Effector memory CD8-positive, alpha-beta T cell (primary cell): ENCODE measurements around the gene SLC35B4.
"Not testable (repeated sequence)": the region's sequence is repeated elsewhere in the genome, so short reads cannot be mapped to it uniquely, and the experiment has no call there.

ENCODE experiments used
- ATAC-seq: fragments of 150-1000 bp; cut with Tn5 transposase; replicated peaks from 2 replicates; pipeline ENCODE4 v1.10.0; 2021; ENCODE audit warnings: mild to moderate bottlenecking, moderate library complexity
- DNase-seq, 3 experiments: peaks; one replicate each; pipeline ENCODE4 v3.0.0; 2021
- H3K27ac Mint-ChIP-seq, 2 donors: one replicate each; pipeline ENCODE4 v1.8.0; 2022; ENCODE audit warnings: mild to moderate bottlenecking in 2 of 2, mixed read lengths in 2 of 2, moderate library complexity in 2 of 2
- H3K27me3 Mint-ChIP-seq, 2 donors: one replicate each; pipeline ENCODE4 v1.8.0; 2022; ENCODE audit warnings: mixed read lengths in 2 of 2
- H3K36me3 Mint-ChIP-seq: one replicate; pipeline ENCODE4 v1.8.0; 2022; ENCODE audit warnings: mild to moderate bottlenecking, moderate library complexity, mixed read lengths; ENCODE audit not compliant: insufficient read depth
- H3K4me1 Mint-ChIP-seq, 2 donors: one replicate each; pipeline ENCODE4 v1.8.0; 2022; ENCODE audit warnings: low read depth in 2 of 2, mixed read lengths in 2 of 2
- H3K4me3 Mint-ChIP-seq, 2 donors: one replicate each; pipeline ENCODE4 v1.8.0; 2022; ENCODE audit warnings: mild to moderate bottlenecking in 2 of 2, mixed read lengths in 2 of 2, moderate library complexity in 2 of 2
- H3K9me3 Mint-ChIP-seq, 2 donors: one replicate each; pipeline ENCODE4 v1.8.0; 2022; ENCODE audit warnings: mixed read lengths in 2 of 2

Gene SLC35B4

DNA sequence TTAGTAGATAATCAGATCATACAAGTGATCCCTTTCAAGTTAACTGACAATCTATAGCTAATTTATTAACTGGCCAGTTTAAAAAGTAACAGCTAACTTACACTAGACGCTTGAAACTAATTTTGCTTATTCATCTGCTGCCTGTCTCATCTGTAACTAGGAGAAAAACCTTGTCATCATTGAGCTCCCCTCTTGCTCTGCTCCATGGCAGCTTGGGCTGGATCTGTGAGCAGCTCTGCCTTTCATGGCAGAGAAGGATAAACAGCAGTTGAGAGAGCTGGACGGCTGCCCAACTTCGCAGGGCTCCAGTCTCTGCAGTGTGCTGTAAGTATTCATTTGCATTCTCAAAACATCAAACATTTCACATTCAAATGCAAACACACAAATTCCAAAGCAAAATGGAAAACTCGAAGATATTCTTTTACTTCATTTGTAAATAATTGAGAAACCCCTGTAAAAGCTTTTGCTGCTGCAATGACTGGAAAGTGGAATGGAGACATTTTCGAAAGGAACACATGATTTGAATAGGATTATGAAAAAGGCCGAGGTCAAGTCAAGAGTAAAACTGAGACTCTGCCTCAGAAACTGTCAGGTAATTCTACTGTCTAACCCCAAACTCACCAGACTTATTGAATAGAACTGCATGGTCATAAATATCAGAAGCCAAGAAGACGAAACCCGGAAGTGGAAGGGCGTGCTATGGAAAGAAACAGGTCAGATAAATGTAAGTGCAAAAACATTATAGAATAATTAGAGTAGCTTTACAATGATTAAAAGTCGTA lies 17.6 kb downstream of the SLC35B4 start:
- Mint-ChIP-seq H3K27me3 (no peaks in the 10 kb centered on the region), H3K27ac (no peak overlapping the region), H3K9me3 (no peaks in the 10 kb centered on the region), H3K4me3 (no peak overlapping the region), H3K36me3 (peaks cover 44% of the 10 kb centered on the region), H3K4me1 (no peaks in the 10 kb centered on the region)
- DNase-seq (no peak), ATAC-seq (no peak)

DNA sequence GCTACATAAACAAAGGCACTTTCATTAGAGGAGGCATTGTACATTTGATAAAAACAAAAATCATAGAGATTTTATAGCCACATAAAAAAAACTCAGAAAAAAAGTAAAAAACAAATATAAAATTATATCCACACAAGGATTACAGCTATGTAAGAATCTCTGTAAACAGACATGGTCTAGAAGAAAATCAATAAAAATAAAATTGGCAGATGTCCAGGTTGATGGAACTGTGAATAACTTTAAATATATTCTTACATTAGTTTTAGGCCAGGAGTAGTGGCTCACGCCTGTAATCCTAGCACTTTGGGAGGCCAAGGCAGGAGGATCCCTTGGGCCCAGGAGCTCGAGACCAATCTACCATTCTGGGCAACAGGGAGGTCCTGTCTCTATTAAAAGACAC lies 19.2 kb downstream of the SLC35B4 start:
- Mint-ChIP-seq H3K27me3 (no peaks in the 10 kb centered on the region), H3K4me3 (no peak overlapping the region), H3K4me1 (no peaks in the 10 kb centered on the region), H3K36me3 (peaks cover 44% of the 10 kb centered on the region), H3K27ac (no peak overlapping the region), H3K9me3 (no peaks in the 10 kb centered on the region)
- ATAC-seq, result no peak
- DNase-seq, result no peak

DNA sequence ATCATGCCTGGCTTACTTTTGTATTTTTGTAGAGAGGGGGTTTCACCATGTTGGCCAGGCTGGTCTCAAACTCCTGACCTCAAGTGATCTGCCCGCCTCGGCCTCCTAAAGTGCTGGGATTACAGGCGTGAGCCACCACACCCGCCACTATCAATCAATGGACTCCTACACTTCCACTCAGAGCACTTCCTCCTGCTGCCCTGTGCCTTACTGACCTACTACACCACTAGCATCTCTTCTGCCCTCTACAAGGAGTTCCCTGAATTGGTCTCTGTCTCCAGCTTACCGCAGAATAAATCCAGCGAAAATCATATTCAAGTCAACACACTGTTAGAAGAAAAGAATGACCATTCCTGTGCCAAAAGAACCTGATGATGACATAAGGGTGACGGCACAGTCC lies 20.7 kb downstream of the SLC35B4 start:
- H3K27me3 Mint-ChIP-seq, ATAC-seq, H3K9me3 Mint-ChIP-seq, H3K4me3 Mint-ChIP-seq, DNase-seq, H3K27ac Mint-ChIP-seq, H3K4me1 Mint-ChIP-seq: not testable (repeated sequence)
- peaks cover 40% of the 10 kb centered on the region for H3K36me3 Mint-ChIP-seq

DNA sequence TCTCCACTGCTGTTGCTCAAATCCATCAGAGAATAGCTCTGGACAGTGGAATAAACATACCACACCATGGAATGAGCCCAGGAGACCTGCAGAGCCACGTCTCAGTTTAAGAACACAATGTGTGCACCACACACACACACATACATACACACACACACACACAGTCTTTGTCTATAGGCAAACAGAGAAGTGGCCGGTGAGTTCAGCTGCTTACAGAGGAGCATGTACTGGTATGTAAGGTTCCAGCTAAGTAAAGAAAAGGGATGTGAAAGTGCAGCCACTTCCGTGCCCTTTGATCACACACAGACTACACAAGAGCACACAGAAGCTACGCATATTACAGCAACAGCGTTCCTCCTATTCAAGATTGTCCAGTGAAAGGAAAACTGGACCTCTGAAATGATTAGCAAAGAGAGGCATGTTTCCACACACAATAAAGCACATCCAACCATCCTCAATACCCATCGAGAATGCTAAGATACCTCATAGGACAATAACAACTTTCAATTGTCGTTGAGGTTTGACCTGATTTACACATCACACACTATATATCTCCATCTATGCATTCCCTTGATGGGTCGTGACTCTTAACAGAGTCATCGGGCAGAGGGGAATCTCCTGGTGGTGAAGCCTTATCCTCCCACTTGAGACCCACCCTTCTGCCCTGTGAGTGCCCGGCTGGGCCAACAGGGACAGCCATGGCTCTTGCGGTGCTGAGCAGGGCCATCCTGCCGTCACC lies 23.6 kb downstream of the SLC35B4 start:
- Mint-ChIP-seq H3K27me3 (no peaks in the 10 kb centered on the region), H3K9me3 (no peaks in the 10 kb centered on the region), H3K27ac (no peak overlapping the region), H3K36me3 (peaks cover 31% of the 10 kb centered on the region), H3K4me1 (no peaks in the 10 kb centered on the region), H3K4me3 (no peak overlapping the region)
- DNase-seq, result no peak
- peak; percentile 41 for ATAC-seq

DNA sequence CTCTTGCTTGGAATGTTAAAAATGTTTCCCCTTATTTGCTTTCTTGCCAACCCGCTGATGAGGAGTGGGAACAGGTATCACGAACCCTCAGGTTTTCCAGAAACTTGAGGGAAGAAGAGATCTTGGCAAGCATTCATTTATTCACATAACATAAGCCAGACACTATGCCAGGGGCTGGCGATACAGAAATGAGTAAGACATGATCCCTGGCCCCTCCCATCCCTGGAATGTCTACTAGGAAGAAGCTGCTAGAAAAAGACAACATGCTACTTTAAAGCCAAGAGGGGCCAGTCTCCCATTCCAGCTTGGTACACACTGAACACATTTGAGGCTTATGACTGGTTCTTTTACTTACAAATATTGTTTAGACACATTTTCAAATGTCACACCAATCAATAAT lies 26.4 kb downstream of the SLC35B4 start:
- H3K27me3 Mint-ChIP-seq, result no peaks in the 10 kb centered on the region
- ATAC-seq (no peak), DNase-seq (no peak)
- no peak overlapping the region for H3K4me3 Mint-ChIP-seq
- H3K4me1 Mint-ChIP-seq, result no peaks in the 10 kb centered on the region
- H3K27ac Mint-ChIP-seq, result no peak overlapping the region
- H3K9me3 Mint-ChIP-seq, result no peaks in the 10 kb centered on the region
- peaks cover 11% of the 10 kb centered on the region for H3K36me3 Mint-ChIP-seq

DNA sequence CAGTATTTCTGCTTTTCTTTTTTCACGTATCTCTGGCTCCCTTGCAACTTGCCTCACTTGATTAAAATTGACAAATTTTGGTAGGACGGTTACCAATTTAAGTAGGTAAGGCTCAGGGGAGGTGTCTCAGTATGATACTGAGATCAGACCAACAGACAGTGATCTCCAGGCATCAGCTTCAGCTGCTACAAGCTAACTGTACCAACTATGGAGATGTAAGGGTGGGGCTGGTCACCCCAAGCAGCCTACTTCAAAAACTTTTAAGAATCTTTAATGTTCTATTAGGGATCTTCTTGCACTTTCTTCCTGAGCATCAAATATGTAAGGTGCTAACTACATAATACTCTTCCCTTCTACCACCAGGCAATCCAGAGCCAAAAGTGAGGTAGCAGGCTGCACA lies 26.9 kb downstream of the SLC35B4 start:
- H3K9me3 Mint-ChIP-seq, result no peaks in the 10 kb centered on the region
- H3K4me1 Mint-ChIP-seq, result no peaks in the 10 kb centered on the region
- no peaks in the 10 kb centered on the region for H3K27me3 Mint-ChIP-seq
- ATAC-seq, result no peak
- no peak overlapping the region for H3K4me3 Mint-ChIP-seq
- DNase-seq, result no peak
- peaks cover 10% of the 10 kb centered on the region for H3K36me3 Mint-ChIP-seq
- H3K27ac Mint-ChIP-seq, result no peak overlapping the region

DNA sequence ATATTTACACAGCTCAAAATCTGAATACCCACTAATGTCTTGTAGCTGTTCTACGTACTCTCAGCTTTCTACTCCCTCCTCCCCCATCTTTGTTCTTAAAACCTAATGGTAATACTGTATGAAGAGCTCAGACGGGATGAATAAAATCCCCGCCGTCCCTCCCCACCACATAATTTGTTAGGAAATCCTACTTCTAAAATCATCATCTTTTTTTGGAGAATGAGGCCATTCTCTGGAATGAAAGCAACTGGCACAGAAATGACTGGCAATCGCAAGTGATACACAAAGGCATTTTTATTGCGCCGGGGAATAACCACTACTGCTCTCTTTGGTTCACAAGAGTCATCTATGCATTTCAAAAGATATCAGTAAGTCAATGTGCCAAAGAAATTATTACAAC lies 27.3 kb downstream of the SLC35B4 start:
- Mint-ChIP-seq H3K4me3 (no peak overlapping the region), H3K27me3 (peaks cover 0 to under 1% of the 10 kb centered on the region in 2 donors), H3K36me3 (peaks cover 6% of the 10 kb centered on the region), H3K9me3 (no peaks in the 10 kb centered on the region), H3K4me1 (no peaks in the 10 kb centered on the region), H3K27ac (no peak overlapping the region)
- ATAC-seq (no peak), DNase-seq (no peak)

DNA sequence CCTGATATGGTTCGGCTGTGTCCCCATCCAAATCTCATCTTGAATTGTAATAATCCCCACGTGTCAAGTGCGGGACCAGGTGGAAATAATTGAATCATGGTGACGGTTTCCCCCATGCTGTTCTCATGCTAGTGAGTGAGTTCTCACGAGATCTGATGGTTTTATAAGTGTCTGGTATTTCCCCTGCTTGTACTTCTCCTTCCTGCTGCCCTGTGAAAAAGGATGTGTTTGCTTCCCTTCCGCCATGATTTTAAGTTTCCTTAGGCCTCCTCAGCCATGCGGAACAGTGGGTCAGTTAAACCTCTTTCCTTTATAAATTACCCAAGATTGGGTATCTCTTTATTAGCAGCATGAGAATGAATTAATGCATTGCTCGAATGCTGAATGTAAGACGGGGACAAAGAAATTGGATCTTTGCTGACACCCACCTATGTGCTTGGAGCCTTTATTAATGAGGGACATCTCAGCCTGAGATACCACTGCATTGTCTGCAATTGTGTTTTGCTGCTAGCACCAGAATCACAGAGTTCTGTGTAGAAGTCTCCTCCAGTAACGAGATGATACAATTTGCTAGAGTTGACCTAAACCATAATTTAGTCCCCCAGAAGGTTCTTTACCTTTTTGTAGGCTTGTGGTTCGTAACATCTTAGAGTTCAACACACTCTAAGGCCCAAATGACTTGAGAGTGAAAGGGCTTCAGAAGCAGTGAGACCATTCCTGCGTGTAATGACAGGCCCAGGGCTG lies 28.6 kb downstream of the SLC35B4 start:
- no peak for DNase-seq
- Mint-ChIP-seq H3K27ac (no peak overlapping the region), H3K9me3 (no peaks in the 10 kb centered on the region), H3K4me3 (no peak overlapping the region), H3K4me1 (no peaks in the 10 kb centered on the region), H3K27me3 (peaks cover 6 to 14% of the 10 kb centered on the region in 2 donors), H3K36me3 (no peaks in the 10 kb centered on the region)
- no peak for ATAC-seq

DNA sequence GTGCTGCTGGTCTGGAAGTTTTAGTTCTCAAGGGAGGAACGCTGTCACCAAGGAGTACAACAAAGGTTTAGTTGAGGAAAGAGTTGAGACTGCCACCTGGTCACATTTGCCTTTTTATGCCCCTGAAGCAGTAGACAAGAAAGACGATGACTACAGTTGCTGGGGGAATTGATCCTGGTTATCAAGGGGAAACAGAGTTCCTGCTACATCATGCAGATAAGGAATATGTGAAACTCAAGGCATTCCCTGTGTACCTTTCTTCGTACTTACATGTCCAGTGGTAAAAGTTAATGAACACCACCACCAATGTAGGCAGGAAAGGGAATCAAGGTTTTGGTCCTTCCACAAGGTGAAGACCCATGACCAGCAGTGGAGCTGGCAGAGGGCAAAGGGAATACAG lies 31.8 kb downstream of the SLC35B4 start:
- Mint-ChIP-seq H3K27ac (no peak overlapping the region), H3K4me1 (no peaks in the 10 kb centered on the region), H3K9me3 (no peaks in the 10 kb centered on the region), H3K4me3 (no peak overlapping the region), H3K27me3 (peaks cover 30 to 35% of the 10 kb centered on the region in 2 donors), H3K36me3 (no peaks in the 10 kb centered on the region)
- DNase-seq, result no peak
- ATAC-seq, result no peak

DNA sequence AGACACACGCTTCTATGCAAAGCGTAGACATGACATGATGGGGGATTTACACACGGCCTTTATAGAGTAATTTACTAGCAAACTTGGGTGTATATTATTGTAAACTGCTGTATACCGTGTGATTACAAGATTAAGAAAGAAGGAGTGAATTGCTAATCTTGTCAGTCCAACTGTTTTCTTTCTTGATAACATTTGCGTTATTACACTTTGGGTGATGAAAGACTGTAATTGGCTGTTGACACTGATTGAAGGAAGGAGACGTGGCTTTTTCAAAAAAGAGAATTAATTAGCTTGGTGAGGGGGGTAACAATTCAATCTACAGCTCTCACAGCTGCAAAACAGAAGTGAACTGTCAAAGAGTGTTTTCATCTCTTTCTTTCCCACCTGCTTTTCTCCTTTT lies 32.7 kb downstream of the SLC35B4 start:
- Mint-ChIP-seq H3K9me3 (no peaks in the 10 kb centered on the region), H3K4me3 (no peak overlapping the region), H3K36me3 (no peaks in the 10 kb centered on the region), H3K4me1 (peaks cover 0 to 5% of the 10 kb centered on the region in 2 donors), H3K27ac (no peak overlapping the region), H3K27me3 (peaks cover 38 to 45% of the 10 kb centered on the region in 2 donors)
- no peak for DNase-seq
- no peak for ATAC-seq

DNA sequence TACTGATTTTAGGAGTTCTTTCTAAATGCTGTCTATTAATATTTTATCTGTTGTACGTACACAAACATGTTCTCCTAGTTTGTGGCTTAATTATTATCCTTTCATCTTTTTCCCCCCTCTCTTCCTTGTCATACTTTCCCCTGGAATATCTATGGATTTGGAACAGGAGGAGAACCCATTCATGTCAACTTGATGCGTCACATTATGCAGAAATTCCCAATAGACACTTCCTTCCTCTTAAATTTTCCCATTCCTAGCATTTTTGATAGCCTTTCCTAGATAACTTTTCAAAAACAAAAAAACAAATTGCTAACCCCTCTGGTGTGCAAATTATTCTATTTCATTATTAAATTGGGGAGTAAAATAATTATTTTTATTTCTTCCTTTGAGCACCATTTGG lies 36.2 kb downstream of the SLC35B4 start:
- Mint-ChIP-seq H3K27me3 (peaks cover 60 to 74% of the 10 kb centered on the region in 2 donors), H3K27ac (no peak overlapping the region), H3K4me3 (no peak overlapping the region), H3K4me1 (peaks cover 0 to 5% of the 10 kb centered on the region in 2 donors), H3K9me3 (no peaks in the 10 kb centered on the region), H3K36me3 (no peaks in the 10 kb centered on the region)
- ATAC-seq, result no peak
- no peak for DNase-seq

DNA sequence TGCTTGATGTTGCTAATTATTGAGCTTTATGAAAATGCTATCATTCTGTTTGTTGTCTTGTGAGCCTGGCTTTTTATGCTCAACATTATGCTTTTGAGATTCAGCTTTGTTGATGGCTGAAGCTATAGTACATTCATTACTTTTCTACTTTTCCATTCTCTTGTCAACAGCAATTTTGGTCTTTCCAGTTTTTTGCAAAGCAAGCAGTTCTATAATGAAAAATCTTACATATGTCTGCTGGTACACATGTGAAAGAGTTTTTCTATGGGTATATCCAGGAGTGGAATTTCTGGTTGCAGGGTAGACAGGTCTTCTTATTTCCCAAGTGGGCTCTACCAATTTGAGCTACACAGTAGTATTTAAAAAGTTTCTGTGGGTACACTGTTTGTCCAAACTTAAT lies 36.8 kb downstream of the SLC35B4 start:
- DNase-seq (no peak), ATAC-seq (no peak)
- H3K36me3 Mint-ChIP-seq, result no peaks in the 10 kb centered on the region
- H3K4me3 Mint-ChIP-seq, result no peak overlapping the region
- no peaks in the 10 kb centered on the region for H3K9me3 Mint-ChIP-seq
- peaks cover 0 to 5% of the 10 kb centered on the region in 2 donors for H3K4me1 Mint-ChIP-seq
- peaks cover 66 to 74% of the 10 kb centered on the region in 2 donors for H3K27me3 Mint-ChIP-seq
- H3K27ac Mint-ChIP-seq, result no peak overlapping the region

DNA sequence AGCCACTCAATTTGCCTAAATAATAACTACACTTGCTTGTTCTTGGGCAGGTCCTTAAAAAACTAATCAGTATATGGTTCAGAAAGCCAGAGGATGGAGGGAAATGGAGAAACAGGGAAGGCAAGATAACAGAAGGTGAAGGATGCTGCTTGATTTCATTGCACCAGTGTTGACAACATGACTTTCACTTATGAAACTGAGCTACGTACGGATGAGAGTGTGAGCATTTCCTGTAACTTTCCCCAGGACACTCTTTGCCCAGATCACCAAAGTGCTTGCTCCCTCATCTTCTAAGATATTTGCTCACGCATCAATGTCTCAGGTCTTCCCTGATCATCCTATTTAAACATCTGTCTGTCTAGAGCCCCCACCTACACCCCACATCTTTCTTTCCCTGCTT lies 37.4 kb downstream of the SLC35B4 start:
- H3K9me3 Mint-ChIP-seq, result no peaks in the 10 kb centered on the region
- H3K27ac Mint-ChIP-seq, result no peak overlapping the region
- H3K36me3 Mint-ChIP-seq, result no peaks in the 10 kb centered on the region
- no peak for DNase-seq
- ATAC-seq, result no peak
- peaks cover 69 to 73% of the 10 kb centered on the region in 2 donors for H3K27me3 Mint-ChIP-seq
- no peak overlapping the region for H3K4me3 Mint-ChIP-seq
- H3K4me1 Mint-ChIP-seq, result peaks cover 0 to 5% of the 10 kb centered on the region in 2 donors
